Stomach (tissue), 4 donors: Measurements from ENCODE around the gene PLCD4.

Experiments
- POLR2A ChIP-seq, 4 donors: fragments of 450-650 bp; IDR thresholded peaks; one replicate each; pipeline ENCODE4 v1.6.1; 2016; ENCODE audit warnings: antibody characterized with exemption in 4 of 4, control low read depth in 2 of 4, mild to moderate bottlenecking in 1 of 4, moderate library complexity in 1 of 4
- POLR2AphosphoS5 ChIP-seq, 3 donors: sonication (generic); formaldehyde crosslinking; IDR thresholded peaks; one replicate each; pipeline ENCODE4 v1.6.1; 2016; ENCODE audit warnings: antibody characterized with exemption in 3 of 3

GRCh38 chr2:218577482-218578220 is 30.0 kb upstream of the PLCD4 start:
- TF ChIP-seq POLR2A (IDR thresholded peaks at IDR 0.05) = no peak
- no peak for TF ChIP-seq POLR2AphosphoS5 (IDR thresholded peaks at IDR 0.05)
